ENCODE data around the gene CDH13.

DNA sequence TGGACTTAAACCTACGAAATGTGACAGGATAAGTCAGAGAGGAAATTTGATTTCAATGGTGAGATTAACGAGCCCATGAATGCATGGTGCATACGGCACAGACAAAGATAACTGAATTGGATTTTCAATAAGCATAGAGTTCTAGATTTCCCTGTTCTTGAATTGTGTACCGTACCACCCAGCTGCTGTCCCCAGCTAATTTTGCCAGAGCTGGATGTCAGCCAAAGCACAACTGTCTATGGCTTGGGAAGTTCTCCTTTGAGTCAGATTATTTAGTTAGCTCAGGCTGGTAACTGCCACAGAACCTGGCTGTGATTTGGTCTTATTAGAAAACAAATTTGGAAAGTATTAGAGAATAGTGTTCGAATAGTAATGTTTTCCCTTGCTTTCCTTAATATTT lies 143.1 kb downstream of the CDH13 start:
- TF ChIP-seq, protein P1, sequence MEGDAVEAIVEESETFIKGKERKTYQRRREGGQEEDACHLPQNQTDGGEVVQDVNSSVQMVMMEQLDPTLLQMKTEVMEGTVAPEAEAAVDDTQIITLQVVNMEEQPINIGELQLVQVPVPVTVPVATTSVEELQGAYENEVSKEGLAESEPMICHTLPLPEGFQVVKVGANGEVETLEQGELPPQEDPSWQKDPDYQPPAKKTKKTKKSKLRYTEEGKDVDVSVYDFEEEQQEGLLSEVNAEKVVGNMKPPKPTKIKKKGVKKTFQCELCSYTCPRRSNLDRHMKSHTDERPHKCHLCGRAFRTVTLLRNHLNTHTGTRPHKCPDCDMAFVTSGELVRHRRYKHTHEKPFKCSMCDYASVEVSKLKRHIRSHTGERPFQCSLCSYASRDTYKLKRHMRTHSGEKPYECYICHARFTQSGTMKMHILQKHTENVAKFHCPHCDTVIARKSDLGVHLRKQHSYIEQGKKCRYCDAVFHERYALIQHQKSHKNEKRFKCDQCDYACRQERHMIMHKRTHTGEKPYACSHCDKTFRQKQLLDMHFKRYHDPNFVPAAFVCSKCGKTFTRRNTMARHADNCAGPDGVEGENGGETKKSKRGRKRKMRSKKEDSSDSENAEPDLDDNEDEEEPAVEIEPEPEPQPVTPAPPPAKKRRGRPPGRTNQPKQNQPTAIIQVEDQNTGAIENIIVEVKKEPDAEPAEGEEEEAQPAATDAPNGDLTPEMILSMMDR (IDR thresholded peaks at IDR 0.05): no peak
- TF ChIP-seq POLR2A (IDR thresholded peaks at IDR 0.05): no peak

Measured in Peyer's patch (tissue), 4 donors.